ENCODE measurements around the gene RTN4R.
"Not testable (repeated sequence)": the region's sequence is repeated elsewhere in the genome, so short reads cannot be mapped to it uniquely, and the experiment has no call there.

RTN4R gene

DNA sequence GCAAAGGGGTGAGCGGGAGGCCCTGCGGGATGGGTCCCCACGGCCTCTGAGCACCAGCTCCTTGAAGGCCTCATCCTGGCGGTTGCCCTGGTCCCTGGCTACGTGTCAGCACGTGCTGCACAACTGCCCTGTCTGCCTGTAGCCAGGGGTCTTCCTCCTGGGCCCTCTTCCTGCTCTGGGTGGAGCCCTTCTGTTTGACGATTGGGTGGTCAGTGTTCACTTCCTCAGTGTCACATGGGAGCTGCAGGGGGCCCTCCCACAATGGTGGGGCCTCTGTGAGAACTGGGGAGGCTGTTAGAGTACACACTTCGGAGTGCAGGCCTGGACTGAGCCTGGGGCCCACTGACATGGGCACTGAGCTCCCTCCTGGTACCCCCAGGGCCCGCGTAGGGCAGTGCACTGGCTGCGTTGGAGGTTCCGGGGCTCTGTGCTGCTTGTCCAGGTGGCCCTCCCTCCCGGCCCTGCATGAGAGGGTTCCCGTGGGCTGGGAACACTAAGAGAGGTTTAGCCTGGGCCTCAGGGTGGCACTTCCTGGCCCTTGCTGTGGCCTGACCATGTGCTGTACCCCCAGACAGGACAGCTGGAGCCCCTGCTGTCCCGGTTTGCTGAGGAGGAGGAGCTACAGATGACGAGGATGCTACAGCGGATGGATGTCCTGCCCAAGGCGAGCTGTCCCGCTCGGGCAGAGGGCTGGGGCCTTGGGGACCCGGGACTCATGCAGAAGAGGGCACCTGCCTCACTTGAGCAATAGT lies 38.0 kb upstream of the RTN4R start:
- DNase-seq = no peak

GRCh38 chr22:20305230-20305893 lies 37.2 kb upstream of the RTN4R start:
- not testable (repeated sequence) for DNase-seq

- no peak for DNase-seq
These were observed 36.5 kb upstream of the RTN4R start for GRCh38 chr22:20304646-20305045.

DNA sequence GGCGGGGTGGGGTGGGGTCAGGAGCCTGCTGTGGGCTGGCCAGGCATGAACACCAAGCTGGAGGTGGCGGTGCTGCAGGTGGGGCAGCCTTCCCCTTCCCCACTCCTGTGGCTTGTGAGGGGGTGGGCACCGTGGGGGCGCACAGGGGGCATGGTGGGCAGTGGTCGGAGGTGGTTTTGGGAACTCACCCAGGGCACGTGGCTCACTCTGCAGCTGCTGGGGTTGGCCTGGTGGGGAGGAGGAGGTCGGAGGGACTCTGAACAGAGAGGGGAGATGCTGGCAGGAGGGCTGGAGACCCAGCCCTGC lies 35.1 kb upstream of the RTN4R start:
- DNase-seq = not testable (repeated sequence)

DNA sequence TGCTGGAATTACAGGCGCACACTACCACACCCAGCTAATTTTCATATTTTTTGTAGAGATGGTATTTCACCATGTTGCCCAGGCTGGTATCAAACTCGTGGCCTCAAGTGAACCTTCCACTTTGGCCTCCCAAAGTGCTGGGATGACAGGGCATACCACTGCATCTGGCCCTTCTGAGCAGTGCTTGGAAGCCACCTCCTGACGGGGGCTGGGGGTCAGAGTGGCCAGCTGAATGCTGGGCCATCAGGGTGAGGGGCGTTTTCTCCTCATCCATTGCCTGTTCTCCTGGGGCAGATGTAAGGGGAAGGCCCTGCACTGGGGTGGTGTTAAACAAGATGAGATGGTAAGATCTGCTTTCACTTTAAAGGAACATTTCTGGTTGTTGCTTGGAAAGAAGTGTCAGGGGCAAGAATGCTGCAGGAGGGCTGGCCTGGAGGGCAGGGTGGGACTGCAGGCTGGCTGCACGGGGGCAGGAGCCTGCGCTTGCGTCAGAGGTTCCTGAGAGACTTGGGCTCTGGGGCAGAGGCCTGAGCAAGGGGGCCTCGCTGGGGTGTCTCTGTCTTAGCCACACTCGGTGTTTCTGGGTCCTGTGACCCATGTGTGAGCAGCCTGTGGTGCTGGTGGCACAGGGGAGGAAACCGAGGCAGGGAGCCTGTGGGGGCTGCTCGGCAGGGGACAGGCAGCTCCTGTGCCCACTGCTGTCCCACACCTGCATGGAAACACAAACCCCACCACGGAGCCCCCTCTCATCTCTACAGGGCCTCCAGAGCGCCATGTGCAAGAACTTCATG lies 34.5 kb upstream of the RTN4R start:
- DNase-seq = no peak

DNA sequence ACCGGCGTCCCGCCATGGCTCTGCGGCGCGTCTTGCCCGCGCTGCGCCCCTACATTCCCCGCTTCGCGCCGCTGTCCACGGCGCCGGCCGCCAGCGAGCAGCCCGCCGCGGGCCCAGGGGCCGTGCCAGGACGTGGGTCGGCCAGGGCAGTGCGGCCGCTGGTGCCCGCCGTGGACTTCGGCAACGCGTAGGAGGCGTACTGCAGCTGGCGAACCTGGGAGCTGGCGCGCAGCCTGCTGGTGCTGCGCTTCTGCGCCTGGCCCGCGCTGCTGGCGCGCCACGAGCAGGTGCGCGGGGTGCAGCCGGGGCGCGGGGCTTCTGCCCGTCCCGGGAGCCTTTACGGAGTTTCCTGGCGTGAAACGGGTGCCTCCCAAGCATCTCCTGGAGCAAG lies 31.6 kb upstream of the RTN4R start:
- peak in 2 of 58 donors; percentile 36 to 46 for DNase-seq

DNA sequence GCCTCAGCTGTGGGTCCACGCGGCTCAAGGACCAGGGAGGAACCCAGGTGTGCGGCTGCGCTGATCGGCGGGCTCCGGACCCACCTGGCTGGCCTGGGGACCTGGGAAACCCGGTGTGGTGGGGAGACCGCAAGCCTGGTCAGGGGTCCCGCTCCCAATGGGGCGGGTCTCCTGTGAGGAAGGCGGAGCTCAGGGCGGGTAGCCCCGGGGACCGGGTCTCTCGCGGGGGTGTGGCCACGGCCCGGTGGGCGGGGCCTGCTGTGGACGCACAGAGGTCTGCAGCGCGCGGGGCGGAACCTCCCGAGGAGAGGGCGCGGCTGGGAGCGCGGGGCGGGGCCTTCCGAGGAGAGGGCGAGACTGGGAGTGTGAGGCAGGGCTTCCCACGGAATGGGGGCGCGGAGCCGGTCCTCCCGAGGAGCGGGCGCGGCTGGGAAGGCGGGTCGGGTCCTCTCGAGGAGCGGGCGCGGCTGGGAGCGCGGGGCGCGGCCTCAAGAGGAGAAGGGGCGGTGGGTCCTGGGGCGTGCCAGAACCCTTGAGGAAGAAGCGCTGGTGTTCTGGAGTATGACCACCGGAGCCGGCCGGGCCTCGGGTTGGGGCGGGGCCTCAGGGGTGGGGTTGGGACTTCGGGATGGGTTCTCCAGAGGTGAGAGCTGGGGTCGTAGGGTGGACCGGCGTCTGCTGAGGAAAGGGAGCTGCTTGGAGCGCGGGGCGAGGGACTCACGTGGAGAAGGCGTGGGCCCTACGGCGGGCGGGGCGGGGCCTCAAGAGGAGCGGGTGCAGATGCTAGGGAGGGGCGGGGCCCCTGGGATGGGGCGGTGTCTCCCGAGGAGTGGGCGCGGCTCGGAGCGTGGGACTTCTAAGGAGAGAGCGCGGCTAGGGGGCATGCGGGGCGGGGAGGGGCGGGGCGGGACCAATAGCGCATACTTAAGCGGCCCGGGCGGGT lies 31.0 kb upstream of the RTN4R start:
- peak in 41 of 58 donors; percentile 7 to 75 (median 40) for DNase-seq

DNA sequence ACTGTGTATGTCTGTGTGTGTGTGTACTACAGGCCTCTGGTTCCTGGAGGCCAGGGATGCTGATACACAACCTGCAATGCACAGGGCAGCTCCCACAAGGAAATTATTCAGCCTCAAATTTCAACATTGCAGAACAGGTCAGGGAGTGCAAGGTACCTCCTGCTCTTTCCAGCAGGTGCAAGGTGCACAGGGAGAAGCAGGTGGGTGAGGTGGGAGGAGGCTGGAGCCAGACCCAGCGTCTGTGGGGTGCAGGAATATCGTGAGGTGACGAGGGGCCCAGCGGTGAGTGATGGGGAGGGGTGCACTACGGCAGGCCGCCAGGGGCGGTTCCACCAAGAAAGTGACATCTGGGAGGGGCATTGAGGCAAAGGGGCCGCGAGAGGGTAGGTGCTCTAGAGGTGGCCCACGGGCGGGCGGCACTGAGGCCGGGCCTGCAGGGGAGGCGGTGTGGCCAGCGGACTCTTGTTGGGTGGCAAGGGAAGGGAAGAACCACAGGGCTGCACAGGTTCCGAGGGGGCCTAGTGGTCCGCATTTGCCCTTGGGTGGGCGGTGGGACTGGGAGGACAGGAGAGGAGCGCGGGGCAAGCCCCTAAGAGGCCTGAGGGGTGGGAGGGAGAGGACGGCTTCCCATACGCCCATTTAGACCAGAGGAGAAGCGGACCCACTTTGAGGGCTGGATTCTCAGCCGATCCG lies 30.1 kb upstream of the RTN4R start:
- no peak for DNase-seq

- DNase-seq = no peak
These were observed 29.4 kb upstream of the RTN4R start for GRCh38 chr22:20297414-20298109.

GRCh38 chr22:20296598-20296997 lies 28.5 kb upstream of the RTN4R start:
- DNase-seq = no peak

- DNase-seq = no peak
These were observed 27.3 kb upstream of the RTN4R start for GRCh38 chr22:20295262-20296064.

DNA sequence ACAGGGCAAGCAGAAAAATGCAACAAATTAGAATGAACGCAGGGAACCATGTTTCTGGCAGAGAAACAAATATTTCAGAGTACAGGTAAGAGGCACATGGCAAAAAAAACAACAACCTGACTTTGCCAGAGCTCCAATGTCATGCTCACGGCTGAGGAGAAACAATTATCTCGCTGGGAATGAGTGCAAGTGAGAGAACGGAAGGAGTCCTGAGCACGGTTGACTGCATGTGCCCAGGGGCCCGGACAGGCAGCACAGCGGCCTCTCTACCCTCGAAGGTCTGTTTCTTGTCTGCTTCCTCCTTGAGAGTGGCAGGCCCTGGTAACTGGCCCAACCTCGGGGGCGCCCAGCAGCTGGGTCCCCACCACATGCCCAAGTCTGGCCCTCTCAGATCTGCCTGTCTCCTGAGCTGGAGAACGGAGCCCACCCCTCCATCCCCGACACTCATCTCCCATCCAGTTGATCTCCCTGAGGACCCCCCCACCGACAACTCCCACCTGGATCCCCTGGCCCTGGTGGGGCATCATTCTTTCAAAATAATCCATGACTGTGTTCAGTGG lies 24.6 kb upstream of the RTN4R start:
- no peak for DNase-seq

DNA sequence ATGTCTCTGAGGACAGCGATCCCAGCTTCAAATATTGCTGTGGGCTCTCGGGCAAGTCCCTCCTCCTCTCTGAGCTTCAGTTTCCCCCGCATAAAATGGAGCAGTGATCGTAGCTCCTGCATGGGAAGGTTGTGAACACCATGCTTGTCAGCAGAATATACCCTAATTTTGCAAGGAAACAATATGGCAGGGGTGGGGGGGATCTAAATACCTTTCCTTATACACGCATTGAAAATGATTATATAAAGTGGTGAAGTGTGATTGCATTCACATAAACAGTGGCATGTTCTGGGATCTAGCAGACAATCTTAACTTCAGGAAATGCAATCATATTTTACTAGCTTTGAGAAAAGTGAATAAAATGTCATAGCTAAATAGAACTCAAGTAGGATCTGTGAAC lies 24.0 kb upstream of the RTN4R start:
- no peak for DNase-seq

GRCh38 chr22:20291604-20292063 lies 23.5 kb upstream of the RTN4R start:
- DNase-seq = no peak

DNA sequence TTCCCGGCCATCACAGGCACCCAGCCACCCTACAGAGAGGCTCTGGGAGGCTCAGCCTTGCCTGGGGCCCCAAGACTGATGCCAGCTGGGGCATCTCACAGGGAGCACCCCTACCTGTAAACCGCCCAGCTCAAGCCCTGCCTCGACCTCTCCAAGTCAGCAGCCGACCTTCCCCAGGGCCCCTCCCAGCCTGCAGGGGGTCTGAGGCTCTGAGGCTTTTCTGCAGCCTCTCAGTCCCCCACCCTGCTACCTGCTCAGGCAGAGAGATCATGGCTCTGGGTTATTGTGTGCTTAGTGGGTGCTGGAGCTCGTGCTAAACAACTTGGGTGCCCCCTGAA lies 23.1 kb upstream of the RTN4R start:
- DNase-seq = no peak

GRCh38 chr22:20290578-20291248 lies 22.6 kb upstream of the RTN4R start:
- no peak for DNase-seq

DNA sequence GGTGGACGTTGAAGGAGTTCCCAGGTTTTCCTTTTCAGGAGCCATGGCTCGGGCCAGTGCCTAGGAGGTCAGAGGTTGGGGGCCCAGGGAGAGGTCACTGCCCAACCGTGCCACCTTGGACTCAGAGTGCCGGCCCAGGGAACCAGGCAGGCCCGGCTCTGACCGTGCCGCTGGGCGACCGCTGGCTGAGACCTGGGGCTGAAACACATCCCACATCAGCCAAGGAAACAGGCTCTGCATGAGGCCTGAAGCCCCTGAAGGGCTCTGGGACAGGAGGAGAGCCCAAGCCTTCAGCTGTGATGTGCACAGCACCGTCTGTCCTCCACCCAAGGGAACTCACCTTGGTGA lies 21.9 kb upstream of the RTN4R start:
- no peak for DNase-seq

Data from anterior cingulate cortex (tissue), 58 donors.